Renal cortical epithelial cell (primary cell): ENCODE data around the gene S100A10. TPM values are rescaled to one million over a fixed set of nuclear protein-coding genes. Genes with fewer than 3 reads are reported as not detected.
A peak's percentile ranks its signal among the peaks of the same experiment; 100 is the strongest.

Source experiments
- DNase-seq: peaks from one replicate; pipeline ENCODE4 v3.0.0-alpha.2; 2011; ENCODE audit warnings: low read depth
- total RNA-seq: library from RNA; depleted of rRNA; stranded (reverse); fragments of >200 nt; gene quantifications from 2 replicates; pipeline ENCODE4 v1.2.3, GENCODE V29; 2014

The S100A10 gene
- total RNA-seq, 1 donor from 2014 or later: 221 TPM

GRCh38 chr1:152013664-152014237 lies 20.1 kb upstream of the S100A10 start:
- peak; percentile 61 for DNase-seq

DNA sequence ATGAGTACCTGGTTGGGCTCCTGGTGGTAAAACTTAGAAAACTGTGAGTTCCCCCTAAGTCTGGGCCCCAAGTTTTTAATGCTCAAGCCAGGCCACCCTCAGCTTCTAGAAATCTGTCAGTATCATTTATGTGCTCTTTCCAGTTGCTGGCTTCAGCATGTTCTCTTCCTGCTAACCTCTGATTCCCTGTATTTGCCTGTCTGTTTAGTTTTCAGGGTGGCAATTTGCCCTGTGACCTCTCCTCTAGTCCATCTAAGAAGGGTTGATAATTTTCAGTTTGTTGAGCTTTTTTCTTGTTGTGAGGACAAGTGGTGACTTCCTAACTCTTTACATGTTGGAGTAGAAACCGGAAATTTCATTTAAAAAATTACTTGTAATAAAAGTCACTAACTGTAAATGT lies 16.0 kb upstream of the S100A10 start:
- no peak for DNase-seq

DNA sequence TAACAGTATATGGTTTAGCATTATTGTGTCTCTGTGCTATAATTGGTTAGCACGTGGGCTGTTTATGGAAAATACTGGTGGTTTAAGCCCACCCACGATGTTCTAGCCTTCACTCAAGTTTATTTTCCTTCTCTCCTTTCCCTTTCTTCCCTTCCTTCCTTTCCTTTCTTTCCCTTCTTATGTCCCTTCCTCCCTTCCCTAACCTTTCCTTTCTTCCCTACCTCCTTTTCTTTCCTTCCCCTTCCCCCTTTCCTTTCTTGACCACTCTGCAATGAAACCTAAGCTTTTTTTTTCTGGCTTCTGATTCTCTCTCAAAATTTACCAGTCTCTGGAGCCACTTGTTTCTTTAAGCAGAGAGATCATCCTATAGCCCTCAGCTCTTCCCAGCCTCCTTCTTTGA lies 13.4 kb upstream of the S100A10 start:
- DNase-seq: no peak

DNA sequence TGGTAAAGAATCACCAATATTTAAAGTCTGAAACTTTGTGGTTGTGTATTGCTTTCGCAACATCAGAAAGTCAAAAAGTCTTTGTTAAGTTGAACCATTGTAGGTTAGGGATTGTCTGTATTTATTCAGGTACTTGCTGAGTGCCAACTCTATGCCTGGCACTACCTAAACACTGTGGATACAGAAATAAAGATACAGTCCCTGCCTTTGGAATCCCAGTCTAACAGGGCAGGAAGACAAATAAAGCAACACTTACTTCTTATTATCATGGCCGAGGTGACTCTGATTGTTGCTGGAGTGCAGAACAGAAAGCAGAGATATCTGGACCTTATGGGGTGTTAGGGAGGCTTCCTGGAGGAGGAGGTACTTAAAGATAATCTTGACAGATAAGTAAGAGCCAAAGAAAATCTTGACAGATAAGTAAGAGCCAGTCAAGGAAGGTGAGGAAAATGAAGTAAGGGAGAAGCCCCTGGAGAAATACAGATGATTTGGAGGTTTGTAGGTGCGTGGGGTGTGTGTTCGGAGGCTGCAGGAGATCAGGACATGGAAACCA lies 11.8 kb upstream of the S100A10 start:
- DNase-seq: no peak

DNA sequence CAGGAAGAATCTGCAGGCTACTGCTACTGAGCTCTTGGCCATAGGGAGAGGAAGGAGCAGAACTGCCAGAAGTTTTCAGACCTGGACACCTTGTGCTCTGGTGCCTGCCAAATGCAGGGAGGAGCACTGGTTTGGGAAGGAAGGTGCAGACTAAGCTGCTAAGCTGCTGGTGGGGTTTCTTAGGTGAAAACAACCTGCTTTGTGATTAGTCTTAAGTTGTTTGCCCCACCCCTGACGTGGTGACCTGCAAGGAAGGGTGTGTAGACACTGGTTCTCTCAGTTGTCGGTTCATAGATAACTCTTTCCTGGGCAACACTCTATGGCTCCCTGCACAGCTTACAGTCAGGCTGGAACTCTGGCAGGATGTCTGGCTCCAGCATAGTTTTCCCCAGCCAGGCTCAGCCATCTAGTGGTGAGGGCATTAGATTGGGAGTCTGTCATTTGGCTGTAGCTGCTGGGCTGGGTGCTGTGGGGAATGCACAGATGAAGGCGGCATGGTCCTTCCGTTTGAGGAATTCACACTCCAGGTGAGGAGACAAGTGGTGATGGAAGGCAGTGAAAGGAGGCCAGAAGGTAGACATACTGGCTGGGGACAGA lies 10.3 kb upstream of the S100A10 start:
- no peak for DNase-seq

GRCh38 chr1:152002960-152003359 lies 9.3 kb upstream of the S100A10 start:
- DNase-seq: no peak

GRCh38 chr1:152001631-152002584 lies 8.2 kb upstream of the S100A10 start:
- DNase-seq: peak; percentile 96

DNA sequence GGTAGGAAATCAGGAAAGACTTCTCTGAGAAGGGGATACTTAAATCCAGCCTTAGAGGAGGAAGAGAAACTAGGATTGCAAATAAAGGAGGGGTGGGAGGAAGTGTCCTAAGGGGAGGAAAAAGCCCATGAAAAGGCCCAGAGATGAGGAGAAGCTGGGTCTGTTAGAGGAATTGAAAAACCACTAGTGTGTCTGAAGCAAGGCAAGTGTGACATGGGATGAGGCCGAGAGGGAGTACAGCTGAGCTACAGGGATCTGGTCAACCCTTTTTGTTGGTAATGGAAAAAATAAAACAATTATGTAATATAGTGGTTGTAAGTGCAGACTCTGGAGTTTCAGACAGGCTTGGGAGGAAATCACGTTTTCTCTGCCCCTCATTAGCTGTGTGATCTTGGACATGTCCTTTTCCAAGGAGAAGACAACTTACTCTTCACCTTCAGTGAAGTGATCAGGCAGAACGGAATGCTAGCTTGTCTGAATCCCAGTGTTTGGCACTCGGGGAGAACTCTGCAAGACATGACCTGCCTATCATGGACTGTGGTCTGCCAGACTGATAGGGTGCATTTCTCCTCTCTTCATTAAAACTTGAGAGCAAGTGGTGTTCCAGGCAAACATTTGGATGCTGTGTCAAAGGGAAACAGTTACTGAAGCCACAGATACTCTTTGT lies 7.4 kb upstream of the S100A10 start:
- no peak for DNase-seq

GRCh38 chr1:151998611-151999362 lies 5.1 kb upstream of the S100A10 start:
- DNase-seq: peak; percentile 99

- DNase-seq: no peak
Measured at GRCh38 chr1:151997284-151997570, 3.6 kb upstream of the S100A10 start.

DNA sequence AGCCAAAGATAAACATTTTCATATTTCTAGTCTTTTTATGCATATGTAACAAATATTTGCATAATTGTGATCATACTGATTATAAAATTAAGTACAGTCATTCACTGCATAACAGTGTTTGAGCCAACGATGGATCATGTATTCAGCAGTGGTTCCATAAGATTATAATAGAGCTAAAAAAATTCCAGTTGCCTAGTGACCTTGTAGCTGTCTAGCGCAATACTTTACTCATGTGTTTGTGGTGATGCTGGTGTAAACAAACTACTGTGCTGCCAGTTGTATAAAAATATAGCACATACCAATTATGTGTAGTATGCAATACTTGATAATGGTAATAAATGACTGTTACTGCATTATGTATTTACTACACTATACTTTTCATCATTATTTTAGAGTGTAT lies 2.1 kb upstream of the S100A10 start:
- DNase-seq: no peak

GRCh38 chr1:151994956-151995355 lies 1.3 kb upstream of the S100A10 start:
- DNase-seq: peak; percentile 96

GRCh38 chr1:151993084-151993733 lies 450 bp downstream of the S100A10 start:
- no peak for DNase-seq

GRCh38 chr1:151992303-151993083 lies 1.2 kb downstream of the S100A10 start:
- peak; percentile 98 for DNase-seq

GRCh38 chr1:151991663-151992302 lies 1.9 kb downstream of the S100A10 start:
- DNase-seq: no peak

DNA sequence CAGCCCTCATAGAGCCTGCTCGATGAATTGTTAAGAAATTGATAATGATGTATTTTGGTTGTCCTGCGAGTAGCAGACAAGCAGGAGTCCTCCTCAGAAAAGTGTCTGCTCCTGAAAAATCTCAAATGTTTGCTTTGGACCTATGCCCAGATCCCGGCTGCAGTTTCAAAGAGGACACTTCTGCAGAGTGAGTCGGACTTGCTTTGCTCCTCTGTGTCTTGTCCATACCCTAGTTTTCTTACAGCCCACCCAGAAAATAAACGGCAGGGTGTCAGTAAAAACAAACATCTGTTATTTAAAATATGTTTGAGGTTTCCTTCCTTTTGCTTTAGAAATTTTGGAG lies 2.8 kb downstream of the S100A10 start:
- DNase-seq: no peak

GRCh38 chr1:151990058-151990855 lies 3.4 kb downstream of the S100A10 start:
- DNase-seq: no peak

- DNase-seq: peak; percentile 86
Measured at GRCh38 chr1:151989211-151989862, 4.3 kb downstream of the S100A10 start.
